Mesendoderm (in vitro differentiated cells): ENCODE results near the gene KRTAP5-8.

Experiments
- DNase-seq: peaks from one replicate; pipeline ENCODE4 v3.0.0; 2013
- H2AK5ac ChIP-seq: 2 replicates; pipeline ENCODE4 v1.6.1; 2013; ENCODE audit warnings: low read length, inconsistent platforms
- H2BK120ac ChIP-seq: 2 replicates; pipeline ENCODE4 v1.6.1; 2013; ENCODE audit warnings: low read depth, mild to moderate bottlenecking, low read length, moderate library complexity, mixed read lengths
- H2BK15ac ChIP-seq: replicated peaks from 2 replicates; pipeline ENCODE4 v1.6.1; 2013; ENCODE audit warnings: low read depth, mild to moderate bottlenecking, moderate library complexity
- H2BK5ac ChIP-seq: 2 replicates; pipeline ENCODE4 v1.6.1; 2013; ENCODE audit warnings: low read length, inconsistent platforms
- H3K18ac ChIP-seq: 2 replicates; pipeline ENCODE4 v1.6.1; 2013; ENCODE audit warnings: mild to moderate bottlenecking, low read length, mixed read lengths
- H3K23ac ChIP-seq: one replicate; pipeline ENCODE4 v1.6.1; 2013; ENCODE audit warnings: low read length
- H3K27ac ChIP-seq: 2 replicates; pipeline ENCODE4 v1.5.1; 2013; ENCODE audit warnings: low read depth, mild to moderate bottlenecking, inconsistent platforms, low read length, moderate library complexity
- H3K27me3 ChIP-seq: 2 replicates; pipeline ENCODE4 v1.6.1; 2013; ENCODE audit warnings: low read length, control low read depth, mild to moderate bottlenecking, inconsistent platforms; ENCODE audit not compliant: insufficient read depth, poor library complexity
- H3K36me3 ChIP-seq: 2 replicates; pipeline ENCODE4 v1.6.1; 2013; ENCODE audit warnings: low read length, inconsistent platforms; ENCODE audit not compliant: control insufficient read depth, insufficient read depth
- H3K4ac ChIP-seq: one replicate; pipeline ENCODE4 v1.6.1; 2013; ENCODE audit warnings: low read depth, mild to moderate bottlenecking, low read length, moderate library complexity
- H3K4me1 ChIP-seq: 2 replicates; pipeline ENCODE4 v1.6.1; 2013; ENCODE audit warnings: low read depth, low read length, inconsistent platforms; ENCODE audit not compliant: control insufficient read depth
- H3K4me2 ChIP-seq: 2 replicates; pipeline ENCODE4 v1.6.1; 2013; ENCODE audit warnings: low read length
- H3K4me3 ChIP-seq: 2 replicates; pipeline ENCODE4 v1.5.1; 2013; ENCODE audit warnings: mild to moderate bottlenecking, low read length
- H3K56ac ChIP-seq: one replicate; pipeline ENCODE4 v1.6.1; 2013; ENCODE audit warnings: low read length
- H3K79me1 ChIP-seq: 2 replicates; pipeline ENCODE4 v1.6.1; 2013; ENCODE audit warnings: low read length, inconsistent platforms
- H3K79me2 ChIP-seq: 2 replicates; pipeline ENCODE4 v1.6.1; 2013; ENCODE audit warnings: mild to moderate bottlenecking, low read length; ENCODE audit not compliant: control insufficient read depth, insufficient read depth
- H3K9ac ChIP-seq: 2 replicates; pipeline ENCODE4 v1.6.1; 2013; ENCODE audit warnings: low read length, inconsistent platforms
- H4K5ac ChIP-seq: one replicate; pipeline ENCODE4 v1.6.1; 2013; ENCODE audit warnings: low read length
- H4K8ac ChIP-seq: one replicate; pipeline ENCODE4 v1.6.1; 2013; ENCODE audit warnings: low read depth, mild to moderate bottlenecking, control low read depth, low read length, moderate library complexity
- WGBS: extraction: QIAGEN DNeasy Blood & Tissue Kit; methylation state at CpG from one replicate; pipeline ENCODE4 v1.1.7; 2013; ENCODE audit warnings: low lambda C conversion rate, missing lambda C conversion rate; ENCODE audit not compliant: insufficient coverage; ENCODE audit errors: extremely low coverage; 5-methylcytosine and 5-hydroxymethylcytosine counted together

Gene KRTAP5-8

GRCh38 chr11:71491531-71491930 lies 46.3 kb upstream of the KRTAP5-8 start:
- Histone ChIP-seq H3K4me3 (no peak overlapping the region), H2AK5ac (no peak overlapping the region), H3K36me3 (peaks cover 3% of the 10 kb centered on the region), H3K4me2 (no peak overlapping the region), H4K8ac (no peak overlapping the region), H3K56ac (no peak overlapping the region), H3K4ac (no peak overlapping the region), H3K27ac (no peak overlapping the region), H3K79me2 (no peaks in the 10 kb centered on the region), H3K9ac (no peak overlapping the region), H3K18ac (no peak overlapping the region), H3K27me3 (no peaks in the 10 kb centered on the region), H3K23ac (no peak overlapping the region), H2BK5ac (no peak overlapping the region), H4K5ac (no peak overlapping the region), H2BK15ac (no peak overlapping the region), H3K79me1 (no peaks in the 10 kb centered on the region), H3K4me1 (peaks cover 4% of the 10 kb centered on the region), H2BK120ac (no peak overlapping the region)
- WGBS, result no CpG with 5 or more reads among the region's 19 CpGs
- DNase-seq, result no peak

DNA sequence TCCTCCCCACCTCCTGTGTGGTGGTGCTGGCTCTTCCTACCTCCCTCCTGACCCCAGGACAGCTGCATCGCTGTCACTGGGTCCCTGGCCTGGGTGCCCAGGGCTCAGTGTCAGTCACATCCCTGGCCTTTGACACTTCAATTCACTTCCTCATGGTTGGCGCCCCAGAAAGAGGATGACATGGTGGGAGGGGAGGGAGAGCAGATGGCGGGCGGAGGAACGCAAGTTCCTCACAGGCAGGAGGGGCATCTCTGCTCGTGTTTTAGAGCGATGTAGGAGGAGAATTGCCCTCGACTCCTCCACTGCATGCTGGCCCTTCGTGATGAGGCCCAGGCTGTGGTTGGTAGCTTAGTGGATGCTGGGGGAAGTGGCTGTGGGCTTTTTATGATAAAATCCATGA lies 45.9 kb upstream of the KRTAP5-8 start:
- Histone ChIP-seq H3K18ac (no peak overlapping the region), H2AK5ac (no peak overlapping the region), H2BK120ac (no peak overlapping the region), H3K9ac (no peak overlapping the region), H4K5ac (no peak overlapping the region), H3K27me3 (no peaks in the 10 kb centered on the region), H3K4ac (no peak overlapping the region), H3K23ac (no peak overlapping the region), H3K4me1 (peaks cover 4% of the 10 kb centered on the region), H3K79me2 (no peaks in the 10 kb centered on the region), H2BK15ac (no peak overlapping the region), H2BK5ac (no peak overlapping the region), H3K36me3 (peaks cover 3% of the 10 kb centered on the region), H4K8ac (no peak overlapping the region), H3K79me1 (no peaks in the 10 kb centered on the region), H3K4me2 (no peak overlapping the region), H3K27ac (no peak overlapping the region), H3K4me3 (no peak overlapping the region), H3K56ac (no peak overlapping the region)
- no peak for DNase-seq
- WGBS, result no CpG with 5 or more reads among the region's 9 CpGs

GRCh38 chr11:71495286-71496230 lies 42.3 kb upstream of the KRTAP5-8 start:
- no peaks in the 10 kb centered on the region for H3K4me1 ChIP-seq
- H4K5ac ChIP-seq, result no peak overlapping the region
- no peak overlapping the region for H2BK5ac ChIP-seq
- no peak overlapping the region for H2BK15ac ChIP-seq
- no peak overlapping the region for H3K9ac ChIP-seq
- no peak overlapping the region for H3K4me2 ChIP-seq
- no peaks in the 10 kb centered on the region for H3K79me2 ChIP-seq
- H3K27me3 ChIP-seq, result no peaks in the 10 kb centered on the region
- no peak overlapping the region for H2AK5ac ChIP-seq
- no peak overlapping the region for H3K56ac ChIP-seq
- no peak overlapping the region for H3K4me3 ChIP-seq
- H3K79me1 ChIP-seq, result no peaks in the 10 kb centered on the region
- H3K27ac ChIP-seq, result no peak overlapping the region
- no peak overlapping the region for H2BK120ac ChIP-seq
- no peak overlapping the region for H3K18ac ChIP-seq
- no peak overlapping the region for H3K4ac ChIP-seq
- no CpG with 5 or more reads among the region's 20 CpGs for WGBS
- no peak overlapping the region for H4K8ac ChIP-seq
- peaks cover 5% of the 10 kb centered on the region for H3K36me3 ChIP-seq
- no peak for DNase-seq
- H3K23ac ChIP-seq, result no peak overlapping the region

GRCh38 chr11:71496421-71496820 lies 41.4 kb upstream of the KRTAP5-8 start:
- no peak overlapping the region for H2AK5ac ChIP-seq
- H3K4ac ChIP-seq, result no peak overlapping the region
- H2BK120ac ChIP-seq, result no peak overlapping the region
- no CpG with 5 or more reads among the region's 13 CpGs for WGBS
- no peak overlapping the region for H3K23ac ChIP-seq
- H4K8ac ChIP-seq, result no peak overlapping the region
- no peak overlapping the region for H3K18ac ChIP-seq
- H3K4me1 ChIP-seq, result no peaks in the 10 kb centered on the region
- no peak for DNase-seq
- H3K9ac ChIP-seq, result no peak overlapping the region
- H3K27me3 ChIP-seq, result no peaks in the 10 kb centered on the region
- H2BK5ac ChIP-seq, result no peak overlapping the region
- no peaks in the 10 kb centered on the region for H3K79me2 ChIP-seq
- H3K56ac ChIP-seq, result no peak overlapping the region
- no peak overlapping the region for H4K5ac ChIP-seq
- no peak overlapping the region for H2BK15ac ChIP-seq
- no peak overlapping the region for H3K27ac ChIP-seq
- peaks cover 5% of the 10 kb centered on the region for H3K36me3 ChIP-seq
- H3K4me3 ChIP-seq, result no peak overlapping the region
- H3K79me1 ChIP-seq, result no peaks in the 10 kb centered on the region
- H3K4me2 ChIP-seq, result no peak overlapping the region

GRCh38 chr11:71498091-71498490 lies 39.7 kb upstream of the KRTAP5-8 start:
- Histone ChIP-seq H2BK5ac (no peak overlapping the region), H3K79me1 (no peaks in the 10 kb centered on the region), H3K36me3 (peaks cover 5% of the 10 kb centered on the region), H3K4me3 (no peak overlapping the region), H2BK15ac (no peak overlapping the region), H3K23ac (no peak overlapping the region), H3K56ac (no peak overlapping the region), H3K9ac (no peak overlapping the region), H3K27ac (no peak overlapping the region), H3K4ac (no peak overlapping the region), H2AK5ac (no peak overlapping the region), H2BK120ac (no peak overlapping the region), H3K18ac (no peak overlapping the region), H3K4me2 (no peak overlapping the region), H3K79me2 (no peaks in the 10 kb centered on the region), H3K4me1 (no peaks in the 10 kb centered on the region), H4K5ac (no peak overlapping the region), H3K27me3 (no peaks in the 10 kb centered on the region), H4K8ac (no peak overlapping the region)
- WGBS, result no CpG with 5 or more reads among the region's 19 CpGs
- DNase-seq, result no peak
